Measurements from ENCODE around the gene GPR137C. TPM values are rescaled to one million over a fixed set of nuclear protein-coding genes. Genes with fewer than 3 reads are reported as not detected.

The GPR137C gene
- total and polyA plus RNA-seq, 2 of the 8 experiments (the other 6 are each of a cell fraction or from before 2014, with no cell fraction given): 2.7 to 4.3 TPM

GRCh38 chr14:52640137-52640536 lies 87.5 kb downstream of the GPR137C start:
- Histone ChIP-seq H3K18ac (ENCODE audit: extremely low read depth, low read length) (no peak overlapping the region), H3K9ac (replicated peaks in 1 of 4; ENCODE audit: extremely low read depth in 1 of 4, low read depth in 3 of 4, low read length in 3 of 4) (no peak overlapping the region), H3K23ac (ENCODE audit: insufficient read length) (no peak overlapping the region), H3K4me1 (replicated peaks in 1 of 4; ENCODE audit: control insufficient read depth in 3 of 4, insufficient read depth in 4 of 4, low read length in 3 of 4) (no peaks in the 10 kb centered on the region), H2BK5ac (ENCODE audit: low read depth, low read length) (no peak overlapping the region), H2AFZ (ENCODE audit: low read length) (no peak overlapping the region), H3K9me3 (ENCODE audit: insufficient read depth in 2 of 2, low read depth in 1 of 2, low read length in 1 of 2) (no peaks in the 10 kb centered on the region), H3K56ac (replicated peaks; ENCODE audit: insufficient read length, low read depth, low read length) (no peak overlapping the region), H4K8ac (ENCODE audit: extremely low read depth, insufficient read depth, low read length) (no peak overlapping the region), H3K36me3 (ENCODE audit: control insufficient read depth in 2 of 4, insufficient read depth in 4 of 4, low read length in 3 of 4) (peaks cover 0 to 16% (median 4%) of the 10 kb centered on the region in 4 experiments; a peak in 2 of 8 replicates), H2BK20ac (ENCODE audit: low read length) (no peak overlapping the region), H4K91ac (replicated peaks; ENCODE audit: insufficient read length, low read length) (no peak overlapping the region), H3K23me2 (ENCODE audit: low read depth, low read length) (no peaks in the 10 kb centered on the region; the same call in 1 of the 2 replicates), H3K27me3 (replicated peaks in 1 of 4; ENCODE audit: control insufficient read depth in 3 of 4, extremely low read depth in 1 of 4, insufficient read depth in 3 of 4, low read length in 3 of 4) (peaks cover 0 to 1% (median 0%) of the 10 kb centered on the region in 4 experiments; a peak in 1 of 7 replicates), H3K27ac (ENCODE audit: low read depth, low read length) (no peak overlapping the region), H3K79me1 (ENCODE audit: low read depth, low read length) (no peaks in the 10 kb centered on the region), H3K4me3 (ENCODE audit: extremely low read depth in 1 of 4, insufficient read depth in 2 of 4, low read depth in 3 of 4, low read length in 4 of 4) (no peak overlapping the region), H3K4me2 (ENCODE audit: insufficient read depth in 1 of 2, low read depth in 2 of 2, low read length in 2 of 2) (no peak overlapping the region), H3K79me2 (ENCODE audit: control insufficient read depth in 1 of 2, insufficient read depth in 2 of 2, low read length in 2 of 2) (no peaks in the 10 kb centered on the region), H3K14ac (ENCODE audit: insufficient read length) (no peak overlapping the region), H2BK15ac (ENCODE audit: low read length) (no peak overlapping the region), H4K5ac (ENCODE audit: insufficient read length, low read depth, low read length) (no peak overlapping the region), H2BK120ac (replicated peaks; ENCODE audit: low read depth, low read length) (no peak overlapping the region), H2AK5ac (ENCODE audit: low read depth, low read length) (no peak overlapping the region), H2BK12ac (ENCODE audit: low read depth, low read length) (no peak overlapping the region), H4K20me1 (replicated peaks in 1 of 2; ENCODE audit: control insufficient read depth in 1 of 2, insufficient read depth in 2 of 2, low read length in 2 of 2) (no peaks in the 10 kb centered on the region), H3K4ac (replicated peaks; ENCODE audit: insufficient read length, low read depth, low read length) (no peak overlapping the region)
- no peak for DNase-seq (ENCODE audit: low read depth in 1 of 2, low spot score in 2 of 2)
- CTCF ChIA-PET (ENCODE audit: partially characterized antibody): no interaction called here
- POLR2A ChIA-PET (ENCODE audit: partially characterized antibody): no interaction called here
- no peak for FAIRE-seq
- WGBS, 2 experiments (ENCODE audit: extremely low coverage in 1 of 2, insufficient coverage in 1 of 2, insufficient read length in 1 of 2, insufficient replicate concordance in 2 of 2, low coverage in 1 of 2, low lambda C conversion rate in 2 of 2, missing lambda C conversion rate in 1 of 2): 89% methylated on average over 4 of the region's 4 CpGs; no CpG with 5 or more reads in 1 of the 2 experiments
- TF ChIP-seq CTBP2 (IDR thresholded peaks at IDR 0.05; ENCODE audit: borderline replicate concordance, insufficient read depth, insufficient read length, low read length): no peak
- no peak for TF ChIP-seq ATF3 (IDR thresholded peaks at IDR 0.05; ENCODE audit: insufficient read depth, low read depth, low read length)
- TF ChIP-seq SIX5 (IDR thresholded peaks at IDR 0.05; ENCODE audit: low read depth, low read length): no peak
- TF ChIP-seq POU5F1 (IDR thresholded peaks at IDR 0.05; ENCODE audit: low read depth, low read length): no peak
- no peak for TF ChIP-seq POLR2A (IDR thresholded peaks at IDR 0.05; ENCODE audit: control extremely low read depth in 1 of 2, low read depth in 2 of 2, low read length in 2 of 2)
- no peak for TF ChIP-seq SIN3A (conservative IDR thresholded peaks at IDR 0.05 in 1 of 2, IDR thresholded peaks at IDR 0.05 in 1 of 2; ENCODE audit: low read depth in 1 of 2, low read length in 2 of 2)
- TF ChIP-seq CEBPB (IDR thresholded peaks at IDR 0.05; ENCODE audit: low read depth, low read length): no peak
- TF ChIP-seq JUND (IDR thresholded peaks at IDR 0.05; ENCODE audit: low read length): no peak
- no peak for TF ChIP-seq CBX8 (IDR thresholded peaks at IDR 0.05; ENCODE audit: borderline replicate concordance, low read depth, low read length)
- TF ChIP-seq SP4 (IDR thresholded peaks at IDR 0.05; ENCODE audit: low read length): no peak
- TF ChIP-seq TCF12 (IDR thresholded peaks at IDR 0.05; ENCODE audit: low read depth, low read length): no peak
- TF ChIP-seq RFX5 (IDR thresholded peaks at IDR 0.05; ENCODE audit: borderline replicate concordance, low read depth, low read length): no peak
- TF ChIP-seq BACH1 (IDR thresholded peaks at IDR 0.05; ENCODE audit: low read length): no peak
- no peak for TF ChIP-seq RBBP5 (IDR thresholded peaks at IDR 0.05; ENCODE audit: borderline replicate concordance, low read depth, low read length)
- no peak for TF ChIP-seq SP2 (IDR thresholded peaks at IDR 0.05; ENCODE audit: low read length)
- no peak for TF ChIP-seq TAF7 (optimal IDR thresholded peaks at IDR 0.05; ENCODE audit: borderline replicate concordance, low read depth, low read length)
